GM21360 (cell line): ENCODE results near the gene IGF2.
"Not testable (repeated sequence)": the region's sequence is repeated elsewhere in the genome, so short reads cannot be mapped to it uniquely, and the experiment has no call there.

ENCODE experiments used
- ATAC-seq: cut with Tn5 transposase; IDR thresholded peaks from one replicate; pipeline ENCODE4 v1.9.1; 2021; ENCODE audit warnings: mild to moderate bottlenecking, moderate library complexity; ENCODE audit not compliant: unreplicated experiment

The IGF2 gene

GRCh38 chr11:2126520-2127085, 12.6 kb downstream of the IGF2 start:
- no peak for ATAC-seq

- not testable (repeated sequence) for ATAC-seq
Observed at GRCh38 chr11:2124736-2125484, 14.3 kb downstream of the IGF2 start.

DNA sequence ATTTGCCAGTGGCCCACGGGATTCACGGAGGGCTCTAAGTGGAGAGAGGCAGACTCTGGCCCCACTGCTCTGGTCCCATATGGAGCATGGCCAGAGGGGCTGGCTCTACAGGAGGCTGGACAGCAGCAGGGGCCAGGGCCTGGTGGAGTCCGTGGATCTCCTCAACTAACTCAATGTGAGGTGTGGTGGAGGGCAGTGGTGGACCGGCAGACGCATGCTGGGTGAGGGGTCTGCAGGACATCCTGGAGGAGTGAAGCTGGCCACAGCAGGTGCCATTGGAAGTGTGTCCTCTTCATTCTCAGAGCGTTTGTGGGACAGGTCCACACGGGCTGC, 15.6 kb downstream of the IGF2 start:
- ATAC-seq: no peak

- no peak for ATAC-seq
Observed at GRCh38 chr11:2122907-2123627, 16.1 kb downstream of the IGF2 start.

DNA sequence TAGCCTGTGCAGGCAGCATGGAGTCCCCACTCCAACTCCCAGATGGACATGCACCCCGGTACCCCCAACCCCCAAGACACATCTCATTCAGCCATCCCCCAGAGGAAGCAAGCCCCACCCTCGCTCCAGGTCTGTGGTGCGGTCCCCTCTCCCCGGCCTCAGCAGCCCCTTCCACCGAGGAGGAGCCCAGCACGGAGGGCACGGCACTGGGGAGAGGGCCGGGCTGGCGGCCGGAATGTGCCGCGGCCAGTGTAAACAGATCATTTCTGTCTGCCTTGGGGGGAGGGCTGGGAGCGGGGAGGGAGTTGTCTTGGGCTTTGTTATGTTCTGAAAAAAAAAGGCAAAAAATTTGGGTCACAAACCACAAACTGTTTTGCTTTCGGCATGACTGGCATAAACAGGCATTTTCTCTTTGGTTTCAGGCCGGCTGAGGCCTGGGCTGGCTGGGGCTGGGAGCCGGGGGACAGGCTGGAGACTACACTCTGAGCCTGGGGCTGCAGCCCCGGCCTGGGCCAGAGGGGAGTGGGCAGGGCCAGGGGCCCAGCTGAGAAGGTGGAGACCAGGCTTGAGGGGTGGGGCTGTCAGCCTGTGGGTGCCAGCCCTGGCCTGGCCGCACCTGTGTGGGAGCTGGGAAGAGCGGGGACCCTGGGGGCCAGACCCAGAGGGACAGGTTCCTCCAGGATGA, 16.8 kb downstream of the IGF2 start:
- no peak for ATAC-seq

DNA sequence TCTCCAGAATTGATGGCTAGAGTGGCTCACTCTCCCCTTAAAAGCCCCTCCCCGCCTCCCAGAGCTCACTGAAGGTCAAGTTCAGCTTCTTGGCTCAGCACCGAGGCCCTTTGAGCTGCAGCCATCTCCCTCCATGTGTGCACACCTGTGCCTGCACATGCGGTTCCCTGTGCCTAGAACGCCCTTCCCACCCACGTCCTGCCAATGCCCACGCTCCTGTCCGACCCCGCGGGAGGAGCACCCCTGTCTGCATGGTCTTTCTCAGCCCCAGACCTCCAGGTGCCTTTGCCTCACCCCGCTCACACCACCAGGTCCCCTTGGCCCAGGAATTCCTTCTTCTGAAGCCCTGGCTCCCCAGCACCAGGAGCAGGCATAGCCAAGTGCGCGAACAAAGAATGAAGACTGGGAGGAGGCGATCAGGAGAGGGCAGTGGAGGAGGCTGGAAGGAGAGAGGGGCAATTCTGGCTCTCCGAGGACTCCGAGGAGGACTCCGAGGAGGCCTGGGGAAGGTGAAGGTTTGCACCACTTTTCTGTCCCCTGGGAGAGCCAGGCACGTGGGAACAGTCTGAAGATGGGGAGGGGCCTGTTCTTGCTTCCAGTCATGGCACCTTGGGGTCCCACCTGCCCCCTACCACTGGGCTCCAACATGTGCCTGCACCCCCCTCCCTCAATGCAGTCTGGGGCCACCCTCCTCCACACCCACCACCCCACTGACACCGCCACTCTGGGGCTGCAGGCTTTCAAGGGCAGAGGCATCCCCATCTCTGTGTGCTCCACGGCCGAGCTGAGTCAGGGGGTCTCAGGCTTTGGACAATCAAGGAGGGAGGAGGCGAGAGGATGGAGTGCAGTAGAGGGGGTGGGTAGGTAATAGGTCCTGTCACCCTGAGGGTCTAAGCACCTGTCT, 17.7 kb downstream of the IGF2 start:
- ATAC-seq: no peak

GRCh38 chr11:2120359-2121100, 18.7 kb downstream of the IGF2 start:
- no peak for ATAC-seq

DNA sequence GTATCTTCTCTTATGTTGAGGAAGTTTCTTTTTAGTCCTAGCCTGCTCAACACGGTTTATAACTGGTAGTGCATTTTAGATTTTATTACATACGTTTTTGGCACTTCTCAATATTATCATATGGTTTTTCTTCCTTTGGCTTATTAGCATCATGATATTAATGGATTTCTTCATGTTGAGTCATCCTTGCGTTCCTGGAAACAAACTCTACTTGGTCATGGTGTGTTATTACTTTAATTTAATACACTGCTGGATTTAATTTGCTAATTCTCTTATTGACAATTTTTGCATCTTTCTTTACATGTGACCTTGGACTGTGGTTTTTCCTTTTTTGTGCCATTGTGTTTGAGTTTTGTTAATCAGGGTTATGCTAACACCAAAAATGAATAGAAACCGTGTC, 20.5 kb downstream of the IGF2 start:
- no peak for ATAC-seq

GRCh38 chr11:2116680-2117079, 22.5 kb downstream of the IGF2 start:
- ATAC-seq: no peak

DNA sequence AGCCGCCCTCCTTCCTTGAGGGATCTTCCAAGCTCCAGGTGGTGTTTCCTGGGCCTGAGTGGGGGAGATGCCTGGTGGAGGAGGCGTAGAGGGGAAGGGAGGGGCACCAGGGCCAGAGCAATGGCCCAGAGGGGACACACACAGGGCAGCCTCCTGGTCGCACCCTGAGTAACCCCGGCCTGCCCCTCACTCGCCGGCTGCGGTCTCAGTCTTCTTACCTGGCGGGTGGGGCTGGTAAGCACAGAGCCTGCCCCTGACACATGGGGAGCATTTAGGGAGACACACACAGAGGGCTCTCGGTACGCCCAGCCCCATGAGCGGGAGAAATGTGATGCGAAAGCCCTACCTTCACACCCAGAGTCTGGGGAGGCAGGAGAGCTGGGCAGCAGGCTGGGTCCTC, 23.9 kb downstream of the IGF2 start:
- ATAC-seq: no peak

GRCh38 chr11:2114430-2115241, 24.6 kb downstream of the IGF2 start:
- no peak for ATAC-seq

DNA sequence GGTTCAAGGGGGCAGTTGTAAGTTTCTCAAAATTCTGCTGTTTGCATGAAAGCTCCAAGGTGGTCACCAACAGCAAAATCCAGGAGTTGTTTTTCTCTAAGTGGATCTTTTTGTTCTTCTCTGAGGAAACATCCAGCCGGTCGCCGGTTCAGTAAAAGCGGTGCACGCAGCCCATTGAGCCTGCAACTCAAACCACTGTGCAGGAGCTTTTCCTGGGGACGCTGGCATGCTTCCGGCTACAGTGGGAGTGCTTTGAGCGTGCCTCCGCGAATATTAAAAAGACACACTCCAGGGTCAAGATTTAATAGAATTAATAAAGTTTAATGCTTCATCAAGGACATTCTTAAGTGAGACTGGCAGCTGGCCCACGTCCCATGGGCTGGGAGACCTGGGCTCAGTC, 25.4 kb downstream of the IGF2 start:
- ATAC-seq: no peak

- no peak for ATAC-seq
Observed at GRCh38 chr11:2110521-2110920, 28.7 kb downstream of the IGF2 start.

DNA sequence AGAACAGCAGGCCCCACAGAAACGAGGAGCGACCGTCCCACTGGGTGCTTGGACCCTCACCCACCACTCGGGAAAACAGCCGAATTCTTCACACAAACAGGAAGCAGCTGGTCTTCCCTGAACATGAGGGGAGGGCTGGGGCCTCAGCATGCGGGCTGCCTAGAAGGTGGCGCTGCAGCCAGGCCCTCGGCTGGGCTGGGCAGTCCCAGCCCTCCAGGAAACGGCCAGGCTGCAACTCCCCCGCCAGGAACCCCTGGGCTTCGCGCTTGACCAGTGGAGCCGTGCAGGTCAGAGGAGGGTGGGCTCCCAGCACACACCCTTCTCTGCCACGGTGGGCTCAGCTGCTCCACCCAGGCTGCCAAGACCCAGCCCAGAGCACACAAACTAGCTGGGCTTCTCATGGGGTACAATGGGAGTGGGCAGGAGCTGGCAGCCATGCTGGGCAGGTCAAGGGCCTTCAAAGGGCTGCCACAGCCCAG, 29.6 kb downstream of the IGF2 start:
- ATAC-seq: no peak

GRCh38 chr11:2108675-2109491, 30.3 kb downstream of the IGF2 start:
- no peak for ATAC-seq

DNA sequence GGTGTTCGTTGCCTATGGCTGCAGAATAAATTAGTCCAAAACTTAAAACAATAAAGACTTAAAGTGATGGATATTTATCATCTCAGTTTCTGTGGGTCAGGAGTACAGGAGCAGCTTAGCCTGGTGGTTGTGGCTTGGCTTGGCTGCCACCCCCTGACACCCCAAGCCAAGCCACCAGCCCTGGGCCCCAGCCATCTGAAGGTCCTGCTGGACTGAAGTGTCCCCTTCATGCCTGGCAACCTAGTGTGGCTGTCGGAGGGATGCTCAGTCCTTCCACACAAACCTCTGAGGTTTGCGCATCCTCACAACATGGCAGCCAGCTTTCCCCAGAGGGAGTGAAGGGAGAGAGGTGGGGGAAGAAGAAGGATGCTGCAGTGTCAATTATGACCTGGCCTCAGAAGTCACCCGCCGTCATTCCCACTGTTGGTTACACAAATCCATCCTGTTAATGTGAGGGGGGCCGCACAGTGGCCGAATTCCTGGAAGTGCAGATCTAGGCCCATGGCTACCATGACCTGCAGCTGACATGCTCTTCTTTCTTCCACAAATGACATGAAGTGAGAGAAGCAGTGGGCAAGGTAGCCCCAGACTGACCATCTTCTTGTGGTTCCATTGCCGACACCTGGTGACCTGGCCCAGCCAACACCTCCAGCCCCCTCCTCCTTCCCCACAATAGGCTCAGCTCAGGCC, 31.1 kb downstream of the IGF2 start:
- ATAC-seq: no peak

DNA sequence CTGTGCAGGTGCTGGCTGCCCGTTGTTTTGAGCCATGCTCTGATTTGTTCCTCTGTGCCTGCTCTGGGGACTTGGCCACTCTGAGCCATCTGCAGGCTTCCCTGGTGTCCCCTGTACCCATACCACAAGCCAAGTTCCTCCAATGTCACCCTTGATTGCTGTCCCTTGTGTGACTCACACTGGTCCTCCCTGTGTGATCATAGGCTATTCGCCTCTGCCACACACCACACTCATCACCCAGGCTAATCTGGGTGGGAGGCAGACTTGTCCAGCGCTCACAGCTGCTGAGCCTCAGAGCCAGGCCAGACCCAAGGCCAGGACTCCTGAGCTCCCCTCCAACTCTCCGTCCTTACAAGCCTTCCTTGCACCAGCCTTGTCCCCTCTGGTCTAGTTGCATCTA, 31.7 kb downstream of the IGF2 start:
- no peak for ATAC-seq
